KOPT-K1 (cell line): ENCODE measurements around the gene ARL9.

Experiments
- H3K27ac ChIP-seq: fragments of 200-600 bp; sonication (generic); 2 replicates; pipeline ENCODE4 v1.5.1; 2016; ENCODE audit warnings: antibody characterized with exemption, mild to moderate bottlenecking, low read depth, low read length; ENCODE audit not compliant: poor library complexity, severe bottlenecking
- H3K36me3 ChIP-seq: fragments of 200-600 bp; sonication (generic); 2 replicates; pipeline ENCODE4 v1.5.1; 2017; ENCODE audit warnings: antibody characterized with exemption, mild to moderate bottlenecking, low read length, moderate library complexity; ENCODE audit not compliant: insufficient read depth
- H3K9me3 ChIP-seq: fragments of 200-600 bp; sonication (generic); 2 replicates; pipeline ENCODE4 v1.5.1; 2017; ENCODE audit warnings: antibody characterized with exemption, low read length, mild to moderate bottlenecking; ENCODE audit not compliant: insufficient read depth, poor library complexity, severe bottlenecking

Gene ARL9

DNA sequence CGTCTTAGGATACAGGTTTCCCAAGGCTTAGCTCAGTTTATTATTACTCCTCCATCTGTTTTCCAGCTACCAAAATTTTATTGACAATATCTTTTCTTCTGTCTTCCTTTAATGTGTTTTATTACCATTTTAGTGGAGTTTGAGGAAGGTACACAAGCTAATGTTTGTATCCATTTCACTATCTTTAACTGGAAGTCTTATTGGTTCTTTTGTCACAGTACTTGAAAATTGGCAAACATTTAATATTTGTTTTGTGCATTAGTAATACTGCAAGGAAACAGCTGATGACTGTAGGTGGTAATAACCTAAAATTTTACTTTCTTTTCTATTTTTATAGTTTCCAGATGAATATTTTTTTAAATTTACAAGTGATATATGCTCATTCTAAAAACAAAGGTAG, 9.3 kb upstream of the ARL9 start:
- H3K36me3 ChIP-seq, result peaks cover 97% of the 10 kb centered on the region
- no peaks in the 10 kb centered on the region for H3K9me3 ChIP-seq
- no peak overlapping the region for H3K27ac ChIP-seq

DNA sequence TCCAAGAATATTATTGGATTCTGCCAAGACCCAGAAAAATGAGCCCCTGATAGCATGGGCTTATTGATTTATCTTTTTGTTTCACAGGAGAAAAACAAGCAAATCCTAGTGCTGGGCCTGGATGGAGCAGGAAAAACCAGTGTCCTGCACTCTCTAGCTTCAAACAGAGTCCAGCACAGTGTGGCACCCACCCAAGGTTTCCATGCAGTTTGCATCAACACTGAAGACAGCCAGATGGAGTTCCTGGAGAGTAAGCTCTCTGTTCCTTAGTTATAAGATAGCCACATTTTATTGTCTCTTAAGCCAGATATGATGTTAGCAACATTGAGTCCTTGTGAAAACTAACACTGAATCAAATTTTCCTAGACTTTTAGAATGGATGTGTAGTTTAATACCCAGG, 5.5 kb downstream of the ARL9 start:
- Histone ChIP-seq H3K36me3 (no peaks in the 10 kb centered on the region), H3K27ac (no peak overlapping the region), H3K9me3 (no peaks in the 10 kb centered on the region)

DNA sequence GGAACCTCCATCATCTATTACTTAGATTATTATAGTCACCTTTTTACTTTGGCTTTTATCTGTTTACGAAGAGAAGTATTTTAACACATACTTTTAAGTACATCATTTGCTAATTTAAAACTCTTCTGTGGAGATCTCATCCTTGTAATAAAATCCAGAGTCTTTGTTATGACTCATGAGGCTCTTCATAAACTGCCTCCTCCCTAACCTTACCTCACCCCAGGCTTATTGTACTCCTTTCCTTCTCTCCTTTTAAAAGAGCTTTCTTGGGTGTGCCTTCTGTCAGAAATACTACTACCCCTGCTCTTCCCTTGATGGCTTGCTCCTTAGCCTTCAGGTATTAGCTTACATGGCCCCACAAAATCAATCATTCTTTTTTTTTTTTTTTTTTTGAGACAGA, 6.6 kb downstream of the ARL9 start:
- Histone ChIP-seq H3K27ac (no peak overlapping the region), H3K9me3 (no peaks in the 10 kb centered on the region), H3K36me3 (no peaks in the 10 kb centered on the region)

DNA sequence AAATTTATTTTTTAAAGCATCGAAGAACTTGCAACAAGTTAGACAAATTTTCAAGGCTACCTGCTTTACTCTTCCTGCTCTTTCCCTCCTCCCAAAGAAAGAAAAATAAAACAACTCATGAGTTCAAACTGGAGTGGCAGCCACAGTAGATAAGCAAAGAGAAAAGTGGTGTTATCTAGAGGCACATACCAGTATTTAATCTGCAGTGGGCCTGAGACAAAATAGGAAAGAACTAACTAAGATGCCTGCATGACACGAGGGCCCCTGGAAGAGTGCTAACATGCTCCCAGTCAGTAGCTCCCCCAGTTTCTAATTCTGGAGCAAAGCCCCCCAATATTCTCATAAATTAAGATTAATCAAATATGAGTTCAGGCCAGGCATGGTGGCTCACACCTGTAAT, 7.9 kb downstream of the ARL9 start:
- Histone ChIP-seq H3K27ac (no peak overlapping the region), H3K9me3 (no peaks in the 10 kb centered on the region), H3K36me3 (no peaks in the 10 kb centered on the region)

DNA sequence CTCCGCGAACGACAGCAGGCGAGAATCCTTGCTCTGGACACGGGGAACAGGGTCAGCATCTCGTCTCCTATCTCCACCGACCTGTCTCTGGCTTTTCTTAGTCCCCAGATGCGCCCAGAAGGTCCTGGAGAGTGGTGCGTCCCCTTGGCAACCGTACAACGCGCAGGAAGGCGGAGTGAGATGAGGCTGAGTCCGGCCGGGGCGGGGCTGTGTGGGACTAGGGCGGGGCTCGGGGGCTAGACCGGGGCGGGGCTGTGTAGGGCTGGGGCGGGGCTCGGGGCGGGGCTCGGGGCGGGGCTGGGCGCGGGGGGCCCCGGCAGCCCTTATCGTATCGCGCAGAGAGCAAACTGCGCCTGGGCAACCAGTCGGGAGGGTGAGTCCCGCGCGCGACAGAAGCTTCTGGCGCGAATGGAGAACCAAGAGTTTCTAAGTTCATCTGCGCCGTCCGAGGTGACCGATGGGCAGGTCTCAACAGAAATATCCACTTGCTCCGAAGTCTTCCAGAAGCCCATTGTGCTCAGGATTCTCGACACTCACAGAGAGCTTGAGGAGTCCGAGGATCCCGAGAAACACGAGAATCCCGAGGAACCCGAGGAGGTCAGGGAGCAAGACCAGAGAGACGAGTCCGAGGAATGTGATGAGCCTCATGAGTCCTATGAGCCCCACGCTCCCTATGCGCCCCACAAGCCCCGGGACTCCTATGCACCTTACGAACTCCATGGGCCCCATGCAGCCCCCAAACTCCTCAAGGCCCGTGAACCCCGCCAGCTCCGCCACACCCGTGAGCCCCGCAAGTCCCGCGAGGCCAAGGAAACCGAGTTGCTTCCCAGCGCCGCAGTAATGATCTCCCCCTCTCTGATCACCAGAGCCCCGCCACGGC, 24.9 kb downstream of the ARL9 start:
- Histone ChIP-seq H3K36me3 (no peaks in the 10 kb centered on the region), H3K9me3 (peaks cover 3% of the 10 kb centered on the region), H3K27ac (no peak overlapping the region)

DNA sequence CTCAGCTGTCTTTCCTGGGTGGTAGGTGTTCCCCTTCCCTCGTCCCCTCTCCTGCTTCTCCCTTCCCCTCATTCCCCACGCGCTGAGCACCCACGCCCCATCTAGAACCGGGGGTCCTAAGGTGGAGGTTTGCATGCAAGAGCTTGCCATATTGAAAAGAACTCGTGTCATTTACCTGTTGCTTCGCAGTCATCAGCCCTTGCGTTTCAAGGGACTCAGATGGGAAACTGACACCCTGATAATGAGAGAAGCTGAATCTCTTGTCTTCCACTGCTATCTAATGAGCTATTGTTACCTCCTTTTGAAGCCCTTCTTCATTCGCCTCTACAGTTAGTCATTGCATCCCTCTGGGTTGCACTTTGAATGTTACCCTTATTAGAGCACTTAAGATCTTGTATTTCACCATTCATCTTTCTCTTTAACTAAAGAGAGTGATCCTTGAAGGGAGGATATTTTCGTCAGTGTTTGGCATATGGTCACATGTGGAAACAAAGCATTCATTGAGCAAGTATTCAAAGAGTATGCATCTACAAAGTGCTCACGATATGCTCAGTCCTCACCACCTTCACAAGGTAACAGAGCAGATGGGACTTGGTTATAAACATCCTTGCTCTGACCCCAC, 25.7 kb downstream of the ARL9 start:
- no peak overlapping the region for H3K27ac ChIP-seq
- H3K9me3 ChIP-seq, result peaks cover 3% of the 10 kb centered on the region
- H3K36me3 ChIP-seq, result no peaks in the 10 kb centered on the region

DNA sequence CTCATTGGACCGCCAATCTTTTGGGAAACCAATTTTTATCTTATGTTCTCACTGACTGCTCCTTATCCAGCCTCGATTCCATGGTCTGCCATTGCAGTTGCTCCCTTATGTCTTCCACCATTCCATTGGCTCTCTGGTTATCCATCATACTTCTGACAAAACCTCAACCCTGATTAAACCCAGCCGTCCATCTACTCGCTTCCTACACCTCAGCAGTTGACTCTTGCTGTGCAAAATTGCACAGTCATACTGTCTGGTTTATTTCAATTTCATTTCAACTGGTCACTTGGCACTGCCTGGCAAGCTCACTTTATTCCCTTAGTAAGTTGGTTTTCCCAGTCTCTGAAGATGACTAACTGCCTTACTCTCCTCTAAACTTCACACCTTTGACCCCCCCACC, 26.2 kb downstream of the ARL9 start:
- H3K27ac ChIP-seq, result no peak overlapping the region
- H3K9me3 ChIP-seq, result peaks cover 3% of the 10 kb centered on the region
- H3K36me3 ChIP-seq, result no peaks in the 10 kb centered on the region

DNA sequence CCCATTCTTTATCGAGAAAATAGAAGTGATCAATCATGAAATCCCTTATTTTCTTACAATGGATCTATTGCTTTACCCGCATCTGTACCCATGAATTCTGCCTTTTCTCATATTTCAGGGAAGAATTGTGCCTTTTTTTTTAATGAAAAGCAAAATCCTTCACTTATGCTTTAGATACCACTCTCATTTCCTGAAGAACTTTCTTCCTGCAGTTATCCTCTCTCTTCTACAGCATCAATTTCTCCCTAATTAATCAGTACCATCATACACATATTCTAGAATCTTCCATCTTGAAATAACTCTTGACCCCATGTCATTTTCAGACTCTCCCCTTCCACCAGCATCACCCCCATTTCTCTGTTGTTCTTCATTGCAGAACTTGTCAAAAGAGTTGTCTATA, 26.6 kb downstream of the ARL9 start:
- no peaks in the 10 kb centered on the region for H3K36me3 ChIP-seq
- peaks cover 3% of the 10 kb centered on the region for H3K9me3 ChIP-seq
- no peak overlapping the region for H3K27ac ChIP-seq

DNA sequence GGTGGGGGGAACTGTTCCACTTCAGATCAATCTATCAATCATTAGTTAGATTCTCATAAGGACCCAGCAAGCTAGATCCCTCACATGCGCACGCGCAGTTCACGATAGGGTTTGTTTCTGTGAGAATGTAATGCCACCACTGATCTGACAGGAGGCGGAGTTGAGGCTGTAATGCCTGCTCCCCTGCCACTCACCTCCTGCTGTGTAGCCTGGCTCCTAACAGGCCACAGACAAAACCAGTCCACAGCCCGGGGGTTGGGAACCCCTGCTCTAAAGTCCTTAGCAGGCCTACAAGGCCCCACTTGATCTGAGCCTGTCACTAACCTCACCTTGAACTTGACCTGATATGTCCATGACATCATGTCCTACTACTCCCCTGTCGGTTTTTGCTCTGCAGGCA, 30.3 kb downstream of the ARL9 start:
- no peak overlapping the region for H3K27ac ChIP-seq
- H3K9me3 ChIP-seq, result peaks cover 3% of the 10 kb centered on the region

DNA sequence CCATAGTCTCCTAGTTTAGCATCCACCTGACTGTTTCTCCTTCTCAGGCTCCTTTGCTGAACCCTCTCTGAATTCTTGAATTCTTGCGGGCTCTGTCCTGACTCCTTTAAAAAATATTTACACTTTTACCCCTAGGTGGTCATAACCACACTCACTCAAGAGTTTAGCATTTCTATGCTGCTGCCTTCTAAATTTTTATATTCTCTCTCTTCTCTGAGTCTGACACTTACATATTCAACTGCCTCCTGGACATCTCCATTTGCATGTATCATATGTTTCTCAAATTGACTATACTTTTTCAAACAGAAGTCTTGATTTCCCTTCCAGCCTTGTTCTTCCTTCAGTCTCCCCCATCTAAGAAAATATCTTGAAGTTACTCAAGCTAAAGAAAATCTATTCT, 31.6 kb downstream of the ARL9 start:
- Histone ChIP-seq H3K9me3 (no peaks in the 10 kb centered on the region), H3K27ac (no peak overlapping the region), H3K36me3 (no peaks in the 10 kb centered on the region)

More for the DNA sequence above, 30.3 kb downstream of the ARL9 start:
- H3K36me3 ChIP-seq, result no peaks in the 10 kb centered on the region

DNA sequence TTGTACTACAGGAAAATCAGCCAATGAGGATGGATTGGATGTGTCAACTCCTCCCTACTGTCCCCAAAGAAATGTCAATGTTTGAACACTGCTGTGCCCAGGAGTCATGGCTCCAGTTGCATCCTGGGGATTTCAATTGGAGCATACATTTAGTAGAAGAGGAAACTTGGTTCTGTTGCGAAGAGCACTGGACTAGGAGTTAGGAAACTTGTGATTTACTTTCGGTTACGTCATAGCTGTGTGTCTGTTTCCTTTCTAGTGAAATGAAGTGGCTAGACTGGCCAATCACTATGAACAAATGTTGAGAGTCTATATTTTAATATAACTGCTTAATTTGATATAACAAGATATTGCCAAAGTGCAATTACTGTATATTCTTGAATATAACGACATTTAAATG, 35.2 kb downstream of the ARL9 start:
- Histone ChIP-seq H3K9me3 (no peaks in the 10 kb centered on the region), H3K27ac (no peak overlapping the region), H3K36me3 (no peaks in the 10 kb centered on the region)

DNA sequence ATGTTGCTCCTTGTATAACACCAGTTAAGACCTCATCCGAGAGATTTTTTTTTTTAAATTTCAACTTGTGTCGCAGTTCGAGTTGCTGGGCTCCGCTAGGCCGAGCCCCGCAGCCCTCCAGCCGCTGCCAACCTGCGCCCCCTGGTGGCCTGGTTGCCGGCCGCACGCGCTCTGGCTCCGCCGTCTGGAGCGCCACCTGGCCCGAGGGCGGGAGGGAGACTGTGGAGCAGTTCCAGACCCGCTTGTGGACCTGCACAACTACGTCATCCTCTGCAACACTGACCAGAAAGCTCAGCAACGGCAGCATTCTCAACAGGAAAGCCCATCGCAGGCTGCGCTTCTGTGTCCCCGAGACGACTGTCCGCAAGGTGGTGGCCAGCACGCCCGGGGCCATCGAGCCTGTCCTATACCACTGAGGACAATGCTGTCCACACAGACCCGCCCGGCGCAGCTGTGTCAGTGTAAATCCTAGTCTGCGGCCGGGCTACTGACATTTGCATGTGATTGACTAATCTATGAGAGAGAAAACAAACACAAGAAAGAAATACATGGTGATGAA, 39.1 kb downstream of the ARL9 start:
- H3K36me3 ChIP-seq, result no peaks in the 10 kb centered on the region
- H3K9me3 ChIP-seq, result no peaks in the 10 kb centered on the region
- H3K27ac ChIP-seq, result no peak overlapping the region

DNA sequence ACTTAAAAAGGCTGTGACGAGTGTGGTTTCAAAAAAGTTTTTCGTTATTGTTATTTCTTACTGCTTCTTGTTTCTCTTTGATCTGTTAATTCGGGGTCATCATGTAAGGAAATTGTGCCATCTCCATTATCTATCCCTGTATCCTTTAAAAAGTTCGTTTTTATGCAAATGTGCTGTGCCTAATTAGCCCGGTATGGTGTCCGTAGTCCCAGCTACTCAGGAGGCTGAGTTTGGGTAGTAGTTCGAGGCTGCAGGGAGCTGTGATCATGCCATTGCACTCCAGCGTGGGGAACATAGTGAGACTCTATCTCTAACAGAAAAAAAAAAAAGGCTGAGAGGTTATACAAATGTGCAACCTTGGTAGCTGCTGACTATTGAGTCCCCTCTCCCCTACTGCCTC, 45.1 kb downstream of the ARL9 start:
- no peaks in the 10 kb centered on the region for H3K9me3 ChIP-seq
- H3K36me3 ChIP-seq, result no peaks in the 10 kb centered on the region
- H3K27ac ChIP-seq, result no peak overlapping the region

DNA sequence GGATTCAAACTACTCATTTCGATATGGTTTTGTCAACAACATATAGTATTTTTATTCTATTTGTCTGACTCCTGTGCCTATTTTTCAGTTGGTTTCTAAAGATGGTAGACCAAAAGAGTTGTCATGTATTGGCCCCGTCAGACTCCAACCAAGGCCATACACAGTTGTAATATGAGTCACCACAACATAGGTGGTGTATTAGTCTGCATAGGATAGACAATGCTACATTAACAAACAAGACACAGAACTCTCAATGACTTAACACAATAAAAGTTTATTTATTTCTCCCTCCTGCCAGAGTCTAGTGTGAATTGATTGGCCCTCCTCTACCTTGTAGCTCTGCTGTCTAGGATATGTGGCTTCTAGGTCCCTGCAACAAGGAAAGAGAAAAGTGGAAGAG, 45.9 kb downstream of the ARL9 start:
- H3K36me3 ChIP-seq, result no peaks in the 10 kb centered on the region
- no peak overlapping the region for H3K27ac ChIP-seq
- H3K9me3 ChIP-seq, result no peaks in the 10 kb centered on the region

DNA sequence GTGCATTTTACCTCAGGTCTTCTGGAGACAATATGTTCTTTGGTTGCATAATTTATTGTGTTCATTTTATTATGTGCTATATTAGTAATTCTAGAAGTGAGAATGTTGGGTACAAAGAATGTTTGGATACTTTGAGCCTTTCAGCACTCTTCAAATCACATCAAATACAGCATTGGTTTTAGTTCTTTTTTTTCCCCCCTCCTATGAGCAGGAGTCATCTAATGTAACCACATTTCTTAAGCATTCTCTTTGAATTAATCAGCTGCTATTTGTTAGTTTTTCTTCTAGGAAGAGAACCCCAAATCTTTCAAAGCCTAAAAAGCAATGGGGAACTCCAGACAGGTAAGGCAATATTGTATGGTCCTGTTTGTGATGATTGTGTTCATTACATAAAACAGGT, 46.7 kb downstream of the ARL9 start:
- no peak overlapping the region for H3K27ac ChIP-seq
- H3K9me3 ChIP-seq, result no peaks in the 10 kb centered on the region

DNA sequence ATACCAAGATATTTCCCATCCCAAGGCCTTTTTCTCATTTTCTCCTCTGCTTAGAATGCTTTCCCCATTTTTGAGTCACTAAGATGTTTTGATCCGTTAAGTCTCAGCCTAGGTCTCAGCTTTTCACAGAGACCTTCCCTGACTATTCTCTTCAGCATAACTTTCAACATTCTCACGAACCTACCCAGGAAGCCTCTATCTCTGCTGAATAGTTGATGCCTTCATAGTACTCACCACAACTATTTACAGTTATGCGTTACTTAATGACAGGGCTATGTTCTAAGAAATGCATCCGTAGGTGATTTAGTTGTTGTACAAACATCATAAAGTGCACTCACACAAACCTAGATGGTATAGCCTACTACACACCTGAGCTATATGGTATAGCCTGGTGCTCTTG, 64.5 kb downstream of the ARL9 start:
- no peak overlapping the region for H3K27ac ChIP-seq
- H3K9me3 ChIP-seq, result no peaks in the 10 kb centered on the region
- H3K36me3 ChIP-seq, result no peaks in the 10 kb centered on the region

More for the DNA sequence above, 46.7 kb downstream of the ARL9 start:
- no peaks in the 10 kb centered on the region for H3K36me3 ChIP-seq
